HepG2 (cell line): ENCODE measurements around the gene UCP3. TPM values are rescaled to one million over a fixed set of nuclear protein-coding genes. Genes with fewer than 3 reads are reported as not detected.
A peak's percentile ranks its signal among the peaks of the same experiment; 100 is the strongest.

Experiments
- ARNTL ChIP-seq: sonication (generic); formaldehyde crosslinking; IDR thresholded peaks from 2 replicates; pipeline ENCODE4 v1.4.0; 2020; ENCODE audit warnings: mild to moderate bottlenecking, missing genetic modification reagents
- ATF1 ChIP-seq: IDR thresholded peaks from 2 replicates; pipeline ENCODE4 v1.6.1; 2016; ENCODE audit warnings: mild to moderate bottlenecking, control low read depth
- BRCA1 ChIP-seq: sonication (generic); formaldehyde crosslinking; IDR thresholded peaks from 2 replicates; pipeline ENCODE4 v1.4.0; 2020; ENCODE audit warnings: missing genetic modification reagents
- CREB1 ChIP-seq, 2 experiments: fragments of 450-650 bp in 1 of 2; IDR thresholded peaks; 2 replicates each; pipeline ENCODE4 v1.6.1; 2016 to 2017; ENCODE audit warnings: control low read depth in 1 of 2, mild to moderate bottlenecking in 1 of 2, missing compliant biosample characterization in 1 of 2, missing genetic modification characterization in 1 of 2
- ELF4 ChIP-seq: sonication (generic); formaldehyde crosslinking; IDR thresholded peaks from 2 replicates; pipeline ENCODE4 v1.5.0; 2020; ENCODE audit warnings: missing genetic modification reagents, mild to moderate bottlenecking, moderate library complexity, borderline replicate concordance
- FOXK1 ChIP-seq: sonication (generic); formaldehyde crosslinking; IDR thresholded peaks from 2 replicates; pipeline ENCODE4 v1.4.0; 2020; ENCODE audit warnings: low read depth, missing genetic modification reagents, borderline replicate concordance
- HBP1 ChIP-seq: IDR thresholded peaks from 2 replicates; pipeline ENCODE4 v1.6.1; 2016; ENCODE audit warnings: low read depth, control low read depth
- IRF9 ChIP-seq: sonication (generic); formaldehyde crosslinking; IDR thresholded peaks from 2 replicates; pipeline ENCODE4 v1.8.0; 2022; ENCODE audit warnings: missing genetic modification reagents, mild to moderate bottlenecking, borderline replicate concordance
- MLXIP ChIP-seq: sonication (generic); formaldehyde crosslinking; IDR thresholded peaks from 2 replicates; pipeline ENCODE4 v1.9.0; 2021; ENCODE audit warnings: missing genetic modification reagents, borderline replicate concordance
- NRL ChIP-seq: sonication (generic); formaldehyde crosslinking; IDR thresholded peaks from 2 replicates; pipeline ENCODE4 v1.5.0; 2020; ENCODE audit warnings: missing genetic modification reagents, mild to moderate bottlenecking, moderate library complexity, borderline replicate concordance
- RAD21 ChIP-seq: fragments of 450-650 bp; formaldehyde crosslinking; IDR thresholded peaks from 2 replicates; pipeline ENCODE4 v1.5.0; 2020; ENCODE audit warnings: mild to moderate bottlenecking
- RFX1 ChIP-seq: fragments of 450-650 bp; IDR thresholded peaks from 2 replicates; pipeline ENCODE4 v1.6.1; 2017
- RORA ChIP-seq: sonication (generic); formaldehyde crosslinking; IDR thresholded peaks from 2 replicates; pipeline ENCODE4 v1.5.0; 2020; ENCODE audit warnings: mild to moderate bottlenecking, missing genetic modification reagents, moderate library complexity
- SOX5 ChIP-seq: IDR thresholded peaks from 2 replicates; pipeline ENCODE4 v1.6.1; 2016; ENCODE audit warnings: borderline replicate concordance
- TBX2 ChIP-seq: sonication (generic); formaldehyde crosslinking; IDR thresholded peaks from 2 replicates; pipeline ENCODE4 v1.5.0; 2020; ENCODE audit warnings: missing genetic modification reagents, mild to moderate bottlenecking, borderline replicate concordance
- ZNF180 ChIP-seq: sonication (generic); formaldehyde crosslinking; IDR thresholded peaks from 2 replicates; pipeline ENCODE4 v1.4.0; 2020; ENCODE audit warnings: low read depth, missing genetic modification reagents, borderline replicate concordance
- ZNF263 ChIP-seq: sonication (generic); formaldehyde crosslinking; IDR thresholded peaks from 2 replicates; pipeline ENCODE4 v1.4.0; 2020; ENCODE audit warnings: missing genetic modification reagents
- ZNF317 ChIP-seq: sonication (generic); formaldehyde crosslinking; IDR thresholded peaks from 2 replicates; pipeline ENCODE4 v1.5.0; 2020; ENCODE audit warnings: mild to moderate bottlenecking, missing genetic modification reagents
- ZNF331 ChIP-seq: sonication (generic); formaldehyde crosslinking; IDR thresholded peaks from 2 replicates; pipeline ENCODE4 v1.4.0; 2020; ENCODE audit warnings: missing genetic modification reagents
- ZNF33A ChIP-seq: sonication (generic); formaldehyde crosslinking; IDR thresholded peaks from 2 replicates; pipeline ENCODE4 v1.5.1; 2020; ENCODE audit warnings: missing genetic modification reagents, mild to moderate bottlenecking, moderate library complexity, borderline replicate concordance
- ZNF414 ChIP-seq: sonication (generic); formaldehyde crosslinking; IDR thresholded peaks from 2 replicates; pipeline ENCODE4 v1.5.0; 2020; ENCODE audit warnings: missing genetic modification reagents
- ZNF569 ChIP-seq: sonication (generic); formaldehyde crosslinking; IDR thresholded peaks from 2 replicates; pipeline ENCODE4 v1.5.0; 2020; ENCODE audit warnings: mild to moderate bottlenecking, missing genetic modification reagents, moderate library complexity, borderline replicate concordance
- ZNF580 ChIP-seq: IDR thresholded peaks from 2 replicates; pipeline ENCODE4 v1.6.1; 2016; ENCODE audit warnings: low read depth, borderline replicate concordance
- ZNF672 ChIP-seq: sonication (generic); formaldehyde crosslinking; IDR thresholded peaks from 2 replicates; pipeline ENCODE4 v1.8.1; 2022; ENCODE audit warnings: missing genetic modification reagents
- polyA plus RNA-seq, 8 experiments: library from polyadenylated mRNA; depleted of rRNA in 3 of 8; stranded (reverse) in 7 of 8; unstranded in 1 of 8; fragments of >200 nt; fragmentation: Illumina TruSeq in 4 of 8; extraction: Trizol in 4 of 8; gene quantifications; 2 replicates each; pipeline versions ENCODE4 v1.2.1 to v1.2.3, GENCODE V29; 2011 to 2016; ENCODE audit warnings: low read depth in 4 of 8, missing spikeins in 1 of 8, mixed read lengths in 1 of 8; ENCODE audit not compliant: insufficient read depth in 1 of 8
- total RNA-seq, 5 experiments: library from RNA; depleted of rRNA; stranded (reverse); fragments of >200 nt; fragmentation: Illumina TruSeq; extraction: Trizol; gene quantifications; 2 replicates each; pipeline ENCODE4 v1.2.3, GENCODE V29; 2016; ENCODE audit warnings: low read depth in 1 of 5

UCP3 gene
- total and polyA plus RNA-seq, 2 of the 13 experiments (the other 11 are each of a cell fraction or from before 2014, with no cell fraction given), result 0.37 TPM; not detected in 1

GRCh38 chr11:74018331-74019005 is 9.6 kb upstream of the UCP3 start (continued):
- TF ChIP-seq TBX2 (CRISPR knock-in tag), result peak; percentile 83
- TF ChIP-seq ZNF263 (CRISPR knock-in tag), result no peak
- no peak for TF ChIP-seq ZNF180 (CRISPR knock-in tag)
- TF ChIP-seq BRCA1 (CRISPR knock-in tag), result peak; percentile 61; the same call in 1 of the 2 replicates
- no peak for TF ChIP-seq RORA (CRISPR knock-in tag)
- TF ChIP-seq HBP1 (CRISPR knock-in tag), result no peak
- TF ChIP-seq IRF9 (CRISPR knock-in tag), result 0 out of 2 replicates have a peak, but pooled peaks have one; percentile 33
- TF ChIP-seq SOX5 (CRISPR knock-in tag), result 0 out of 2 replicates have a peak, but pooled peaks have one; percentile 33
- no peak for TF ChIP-seq ATF1 (CRISPR knock-in tag)
- TF ChIP-seq NRL (CRISPR knock-in tag), result no peak
- TF ChIP-seq ZNF569, result no peak
- no peak for TF ChIP-seq RAD21 (CRISPR knock-in tag)
- no peak for TF ChIP-seq MLXIP
- peak; percentile 33; the same call in 1 of the 2 replicates for TF ChIP-seq ZNF317 (CRISPR knock-in tag)
- TF ChIP-seq RFX1, result no peak
- TF ChIP-seq ZNF33A (CRISPR knock-in tag), result peak; percentile 54; the same call in 1 of the 2 replicates
- TF ChIP-seq ZNF414, result no peak
- TF ChIP-seq ZNF672 (CRISPR knock-in tag), result no peak
- TF ChIP-seq ZNF580, result 0 out of 2 replicates have a peak, but pooled peaks have one; percentile 23
- no peak for TF ChIP-seq CREB1 (IDR thresholded peaks at IDR 0.05)
- no peak for TF ChIP-seq CREB1 (CRISPR knock-in tag; IDR thresholded peaks at IDR 0.05)
- no peak for TF ChIP-seq ARNTL (CRISPR knock-in tag)
- 0 out of 2 replicates have a peak, but pooled peaks have one; percentile 57 for TF ChIP-seq ELF4 (CRISPR knock-in tag)
- peak; percentile 94 for TF ChIP-seq FOXK1 (CRISPR knock-in tag)
- TF ChIP-seq ZNF331 (CRISPR knock-in tag), result peak; percentile 43; the same call in 1 of the 2 replicates
